Natural killer cell (primary cell): ENCODE data around the gene ANKS3. TPM values are rescaled to one million over a fixed set of nuclear protein-coding genes. Genes with fewer than 3 reads are reported as not detected.

Source experiments
- ATAC-seq, 3 donors: fragments of 150-1000 bp in 2 of 3; fragments of 200-7000 bp in 1 of 3; cut with Tn5 transposase; 1 replicate in 1 of 3; 2 replicates in 2 of 3; pipeline ENCODE4 v1.10.0; 2021; ENCODE audit warnings: mild to moderate bottlenecking in 2 of 3, moderate library complexity in 2 of 3
- DNase-seq, 2 donors: peaks; one replicate each; pipeline versions ENCODE4 v3.0.0 to v3.0.0-alpha.2; 2013 to 2021; ENCODE audit warnings: mixed read lengths in 1 of 2
- H3K27ac ChIP-seq: one replicate; pipeline ENCODE4 v1.5.1; 2013; ENCODE audit warnings: mild to moderate bottlenecking, low read length
- H3K27me3 ChIP-seq: one replicate; pipeline ENCODE4 v1.6.1; 2013; ENCODE audit warnings: low read length; ENCODE audit not compliant: control insufficient read depth, insufficient read depth
- H3K36me3 ChIP-seq: one replicate; pipeline ENCODE4 v1.6.1; 2013; ENCODE audit warnings: low read length; ENCODE audit not compliant: control insufficient read depth, insufficient read depth
- H3K4me1 ChIP-seq: one replicate; pipeline ENCODE4 v1.6.1; 2013; ENCODE audit warnings: low read length; ENCODE audit not compliant: control insufficient read depth, insufficient read depth
- H3K4me3 ChIP-seq: one replicate; pipeline ENCODE4 v1.5.1; 2013; ENCODE audit warnings: low read length
- H3K9me3 ChIP-seq: one replicate; pipeline ENCODE4 v1.6.1; 2013; ENCODE audit warnings: low read length; ENCODE audit not compliant: control insufficient read depth, insufficient read depth
- H3K27ac Mint-ChIP-seq, 2 donors: one replicate each; pipeline ENCODE4 v1.8.0; 2022; ENCODE audit warnings: mild to moderate bottlenecking in 2 of 2, mixed read lengths in 2 of 2, moderate library complexity in 1 of 2
- H3K27me3 Mint-ChIP-seq, 2 donors: one replicate each; pipeline ENCODE4 v1.8.0; 2022; ENCODE audit warnings: low read depth in 2 of 2, mixed read lengths in 2 of 2
- H3K36me3 Mint-ChIP-seq: one replicate; pipeline ENCODE4 v1.8.0; 2022; ENCODE audit warnings: mixed read lengths
- H3K4me1 Mint-ChIP-seq, 2 donors: one replicate each; pipeline ENCODE4 v1.8.0; 2022; ENCODE audit warnings: mixed read lengths in 2 of 2
- H3K4me3 Mint-ChIP-seq: one replicate; pipeline ENCODE4 v1.8.0; 2022; ENCODE audit warnings: mild to moderate bottlenecking, moderate library complexity, mixed read lengths
- H3K9me3 Mint-ChIP-seq, 2 donors: one replicate each; pipeline ENCODE4 v1.8.0; 2022; ENCODE audit warnings: mixed read lengths in 2 of 2
- WGBS: methylation state at CpG from one replicate; pipeline ENCODE4 v1.1.7; 2013; ENCODE audit warnings: missing lambda C conversion rate; ENCODE audit not compliant: insufficient coverage; 5-methylcytosine and 5-hydroxymethylcytosine counted together
- intact Hi-C: fragments of 100-400 bp; cut with micrococcal nuclease; formaldehyde crosslinking; loops from one replicate; pipeline ENCODE4 v1.14.2; 2022
- total RNA-seq, 4 donors: library from RNA; stranded (reverse); fragments of 120-200 nt in 1 of 4; gene quantifications; one replicate each; pipeline versions ENCODE4 v1.2.3 to v1.2.4, GENCODE V29; 2013 to 2022
- TF ChIP-seq, protein P1 (sequence below): fragments of 200-600 bp; IDR thresholded peaks from one replicate; pipeline ENCODE4 v1.8.0; 2022; ENCODE audit warnings: antibody characterized with exemption

Gene ANKS3
- total RNA-seq, 3 donors from 2014 or later (not counting 1 experiment from before 2014, with no cell fraction given), result 19.7 to 20.8 (median 20.5) TPM

DNA sequence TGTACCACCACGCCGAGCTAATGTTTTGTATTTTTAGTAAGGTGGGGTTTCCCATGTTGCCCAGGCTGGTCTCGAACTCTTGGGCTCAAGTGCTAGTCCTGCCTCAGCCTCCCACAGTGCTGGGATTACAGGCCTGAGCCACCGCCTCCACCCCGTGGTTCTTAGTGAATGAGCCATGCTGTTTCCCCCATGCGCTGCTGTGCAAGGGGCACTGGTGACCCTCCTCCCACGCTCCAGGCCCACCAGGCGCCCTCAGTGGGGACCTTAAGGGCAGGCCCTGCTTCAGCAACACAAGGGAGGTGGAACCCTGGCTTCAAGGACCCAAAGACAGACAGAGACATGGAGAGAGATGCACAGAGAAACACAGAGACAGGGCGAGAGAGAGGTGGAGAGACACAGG, 56.1 kb downstream of the ANKS3 start:
- no peaks in the 10 kb centered on the region for H3K27me3 ChIP-seq
- ATAC-seq (no peak), DNase-seq (no peak)
- H3K27ac Mint-ChIP-seq, result peak overlapping the region; percentile 19 to 39
- peaks cover 18 to 33% of the 10 kb centered on the region in 2 donors for H3K4me1 Mint-ChIP-seq
- no peak overlapping the region for H3K4me3 ChIP-seq
- no peaks in the 10 kb centered on the region for H3K9me3 ChIP-seq
- WGBS, result 92% methylated on average over 8 of the region's 9 CpGs
- no peak overlapping the region for H3K27ac ChIP-seq
- no peaks in the 10 kb centered on the region for H3K9me3 Mint-ChIP-seq
- peaks cover 28% of the 10 kb centered on the region for H3K36me3 ChIP-seq
- H3K36me3 Mint-ChIP-seq, result no peaks in the 10 kb centered on the region
- TF ChIP-seq, protein P1, sequence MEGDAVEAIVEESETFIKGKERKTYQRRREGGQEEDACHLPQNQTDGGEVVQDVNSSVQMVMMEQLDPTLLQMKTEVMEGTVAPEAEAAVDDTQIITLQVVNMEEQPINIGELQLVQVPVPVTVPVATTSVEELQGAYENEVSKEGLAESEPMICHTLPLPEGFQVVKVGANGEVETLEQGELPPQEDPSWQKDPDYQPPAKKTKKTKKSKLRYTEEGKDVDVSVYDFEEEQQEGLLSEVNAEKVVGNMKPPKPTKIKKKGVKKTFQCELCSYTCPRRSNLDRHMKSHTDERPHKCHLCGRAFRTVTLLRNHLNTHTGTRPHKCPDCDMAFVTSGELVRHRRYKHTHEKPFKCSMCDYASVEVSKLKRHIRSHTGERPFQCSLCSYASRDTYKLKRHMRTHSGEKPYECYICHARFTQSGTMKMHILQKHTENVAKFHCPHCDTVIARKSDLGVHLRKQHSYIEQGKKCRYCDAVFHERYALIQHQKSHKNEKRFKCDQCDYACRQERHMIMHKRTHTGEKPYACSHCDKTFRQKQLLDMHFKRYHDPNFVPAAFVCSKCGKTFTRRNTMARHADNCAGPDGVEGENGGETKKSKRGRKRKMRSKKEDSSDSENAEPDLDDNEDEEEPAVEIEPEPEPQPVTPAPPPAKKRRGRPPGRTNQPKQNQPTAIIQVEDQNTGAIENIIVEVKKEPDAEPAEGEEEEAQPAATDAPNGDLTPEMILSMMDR, result no peak
- H3K4me3 Mint-ChIP-seq, result no peak overlapping the region
- peaks cover 34% of the 10 kb centered on the region for H3K4me1 ChIP-seq
- no peaks in the 10 kb centered on the region for H3K27me3 Mint-ChIP-seq
- intact Hi-C loops, result no loop called here

DNA sequence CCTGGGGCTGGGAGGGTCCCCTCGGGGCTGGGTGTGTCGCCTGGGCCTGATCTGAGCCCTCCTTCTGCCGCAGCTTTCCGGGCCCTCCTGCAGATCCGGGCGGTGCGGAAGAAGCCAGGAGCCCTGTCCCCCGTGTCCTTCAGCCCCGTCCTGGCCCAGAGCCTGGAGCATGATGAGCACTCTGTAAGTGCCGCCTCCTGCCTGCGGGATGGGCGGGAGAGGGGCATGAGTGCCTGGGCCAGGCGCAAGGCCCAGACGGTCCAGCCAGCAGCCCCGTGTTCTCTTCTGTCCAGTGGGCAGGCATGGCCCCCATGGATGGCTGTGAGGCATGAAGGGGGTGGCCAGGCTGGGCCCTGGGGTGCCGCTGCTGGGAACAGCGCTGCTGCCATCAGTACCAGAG, 56.7 kb downstream of the ANKS3 start:
- peaks cover 34% of the 10 kb centered on the region for H3K4me1 ChIP-seq
- TF ChIP-seq, protein P1, result no peak
- WGBS, result 97% methylated on average over 17 of the region's 17 CpGs

DNA sequence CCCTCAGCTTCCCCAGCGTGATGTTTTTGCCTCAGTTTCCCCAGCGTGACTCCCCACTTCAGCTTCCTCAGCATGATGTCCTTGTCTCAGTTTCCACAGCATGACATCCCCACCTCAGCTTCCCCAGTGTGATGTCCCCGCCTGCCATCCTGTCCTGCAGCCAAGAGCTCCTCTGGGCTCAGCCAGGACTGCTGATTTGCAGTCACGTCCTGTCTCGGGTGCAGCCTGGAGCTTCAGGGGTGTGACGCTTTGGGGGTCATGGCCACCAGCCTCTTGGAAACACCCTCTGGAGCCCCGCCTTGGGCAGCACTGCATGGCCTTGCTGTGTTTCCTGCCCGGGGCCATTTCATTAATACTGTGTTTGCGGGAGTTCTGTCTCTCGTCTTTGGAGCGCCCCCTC, 57.2 kb downstream of the ANKS3 start:
- H3K4me3 Mint-ChIP-seq, result peak overlapping the region; percentile 50
- Histone ChIP-seq H3K27me3 (no peaks in the 10 kb centered on the region), H3K9me3 (no peaks in the 10 kb centered on the region), H3K4me3 (no peak overlapping the region), H3K36me3 (peaks cover 27% of the 10 kb centered on the region), H3K27ac (peak overlapping the region; percentile 78), H3K4me1 (peaks cover 29% of the 10 kb centered on the region)
- H3K4me1 Mint-ChIP-seq, result peaks cover 18 to 33% of the 10 kb centered on the region in 2 donors
- TF ChIP-seq, protein P1, result no peak
- H3K36me3 Mint-ChIP-seq, result no peaks in the 10 kb centered on the region
- no peaks in the 10 kb centered on the region for H3K27me3 Mint-ChIP-seq
- H3K27ac Mint-ChIP-seq, result peak overlapping the region; percentile 81 to 92
- WGBS, result 80% methylated on average over 11 of the region's 11 CpGs
- ATAC-seq (no peak), DNase-seq (no peak)
- H3K9me3 Mint-ChIP-seq, result no peaks in the 10 kb centered on the region
- intact Hi-C loops, result no loop called here

More for the DNA sequence above, 56.7 kb downstream of the ANKS3 start:
- Histone ChIP-seq H3K27me3 (no peaks in the 10 kb centered on the region), H3K27ac (peak overlapping the region; percentile 78), H3K4me3 (no peak overlapping the region), H3K9me3 (no peaks in the 10 kb centered on the region), H3K36me3 (peaks cover 27% of the 10 kb centered on the region)
- Mint-ChIP-seq H3K36me3 (no peaks in the 10 kb centered on the region), H3K4me3 (peak overlapping the region; percentile 17), H3K9me3 (no peaks in the 10 kb centered on the region), H3K4me1 (peaks cover 18 to 33% of the 10 kb centered on the region in 2 donors), H3K27me3 (no peaks in the 10 kb centered on the region), H3K27ac (peak overlapping the region in 1 of 2 donors; percentile 92)
- ATAC-seq (no peak), DNase-seq (no peak)
- intact Hi-C loops, result no loop called here
